GM21528 (cell line): ENCODE measurements around the gene BMP8A.
"Not testable (repeated sequence)": the region's sequence is repeated elsewhere in the genome, so short reads cannot be mapped to it uniquely, and the experiment has no call there.

Source experiments
- ATAC-seq: cut with Tn5 transposase; IDR thresholded peaks from one replicate; pipeline ENCODE4 v1.9.1; 2021; ENCODE audit warnings: mild to moderate bottlenecking, moderate library complexity; ENCODE audit not compliant: unreplicated experiment, low FRiP score

The BMP8A gene

DNA sequence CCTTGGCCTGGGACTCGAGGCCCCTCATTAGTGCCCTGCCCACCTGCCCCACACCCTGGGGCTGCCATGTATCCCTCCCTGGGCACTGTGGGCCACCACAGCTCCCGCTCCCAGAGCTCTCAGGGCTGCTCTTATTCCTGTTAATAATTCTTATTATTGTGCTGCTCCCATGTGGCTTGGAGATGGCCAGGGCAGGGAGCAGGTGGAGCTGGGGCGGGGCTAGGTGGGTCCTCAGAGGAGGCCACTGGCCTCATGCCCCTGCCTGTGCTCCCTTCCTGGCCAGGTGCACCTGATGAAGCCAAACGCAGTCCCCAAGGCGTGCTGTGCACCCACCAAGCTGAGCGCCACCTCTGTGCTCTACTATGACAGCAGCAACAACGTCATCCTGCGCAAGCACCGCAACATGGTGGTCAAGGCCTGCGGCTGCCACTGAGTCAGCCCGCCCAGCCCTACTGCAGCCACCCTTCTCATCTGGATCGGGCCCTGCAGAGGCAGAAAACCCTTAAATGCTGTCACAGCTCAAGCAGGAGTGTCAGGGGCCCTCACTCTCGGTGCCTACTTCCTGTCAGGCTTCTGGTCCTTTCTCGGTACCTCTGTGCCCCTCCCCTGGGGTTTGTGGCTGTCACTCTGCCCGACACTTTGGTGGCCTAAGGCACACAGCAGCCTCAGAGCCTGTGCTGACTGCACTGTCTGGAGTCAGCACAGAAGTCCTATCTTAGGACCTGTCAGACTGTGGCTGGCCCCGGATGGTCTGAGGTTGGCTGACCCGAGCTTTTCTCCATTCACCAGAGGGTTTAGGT is 34.1 kb downstream of the BMP8A start:
- peak; percentile 85 for ATAC-seq

GRCh38 chr1:39526466-39527189 is 35.2 kb downstream of the BMP8A start:
- ATAC-seq: no peak

DNA sequence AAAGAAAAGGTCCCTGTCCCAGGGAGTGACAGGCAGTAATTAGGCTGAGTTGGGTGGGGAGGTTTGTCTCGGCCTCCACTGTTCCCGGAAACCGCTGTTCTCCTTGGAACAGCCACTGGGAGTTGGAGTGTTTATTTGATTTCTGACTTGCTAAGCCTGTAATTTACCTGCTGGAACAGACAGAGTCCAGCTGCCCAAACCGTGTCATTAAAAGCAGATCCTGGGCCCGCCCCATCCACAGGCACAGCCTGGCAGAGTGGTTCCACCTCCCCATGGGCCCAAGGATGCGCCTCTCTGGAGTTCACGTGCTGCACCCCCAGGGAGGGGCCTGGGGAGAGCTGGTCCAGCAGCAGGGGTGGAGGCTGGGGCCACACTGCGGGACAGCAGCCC is 35.7 kb downstream of the BMP8A start:
- not testable (repeated sequence) for ATAC-seq

GRCh38 chr1:39528082-39528481 is 36.6 kb downstream of the BMP8A start:
- ATAC-seq: no peak

GRCh38 chr1:39529901-39530535 is 38.6 kb downstream of the BMP8A start:
- ATAC-seq: no peak

- no peak for ATAC-seq
Measured at GRCh38 chr1:39531526-39531925, 40.1 kb downstream of the BMP8A start.

DNA sequence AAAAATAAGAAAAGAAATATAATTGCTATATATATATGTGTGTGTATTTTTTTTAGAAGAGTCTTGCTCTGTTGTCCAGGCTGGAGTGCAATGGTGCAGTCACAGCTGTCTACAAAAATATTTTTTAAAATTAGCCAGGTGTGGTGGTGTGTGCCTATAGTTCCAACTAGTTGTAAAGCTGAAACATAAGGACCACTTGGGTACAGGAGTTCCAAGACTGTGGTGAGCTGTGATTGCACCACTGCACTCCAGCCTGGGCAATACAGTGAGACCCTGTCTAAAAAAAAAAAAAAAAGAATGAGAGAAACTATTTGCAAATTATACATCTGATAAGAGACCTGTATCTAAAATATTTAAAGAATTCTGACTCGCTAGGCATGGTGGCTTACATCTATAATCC is 42.0 kb downstream of the BMP8A start:
- no peak for ATAC-seq

DNA sequence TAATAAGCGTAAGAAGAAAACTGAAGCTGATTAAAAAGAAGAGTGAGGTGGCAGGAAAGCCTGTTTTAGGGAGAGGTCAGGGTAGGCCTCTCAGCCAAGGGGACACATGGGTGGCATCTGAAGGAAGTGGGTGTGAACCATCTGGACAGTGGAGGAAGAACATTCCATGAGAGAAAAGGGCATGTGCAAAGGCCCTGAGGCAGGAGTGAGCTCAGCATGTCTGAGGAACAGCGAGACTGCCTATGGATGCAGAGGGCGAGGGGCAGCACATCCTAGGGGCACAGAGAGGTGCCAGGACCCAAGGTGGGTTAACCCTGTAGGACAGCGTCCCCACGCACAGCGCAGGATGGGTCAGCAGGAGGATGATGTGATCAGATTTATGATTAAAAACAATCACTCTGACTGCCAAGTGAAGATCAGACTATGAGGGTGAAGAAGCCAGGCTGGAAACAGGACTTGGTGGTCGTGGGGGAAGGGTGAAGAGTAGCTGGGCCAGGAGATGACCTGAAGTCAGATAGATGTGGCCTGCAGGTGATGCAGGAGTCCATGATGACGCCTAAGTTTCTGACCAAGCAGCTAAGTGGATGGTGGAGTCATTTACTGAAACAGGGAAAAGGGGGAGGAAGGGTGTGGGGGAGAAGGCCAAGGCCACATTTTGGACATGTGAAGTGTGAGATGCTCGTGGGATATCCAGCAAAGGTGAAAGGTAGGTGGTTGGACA is 47.3 kb downstream of the BMP8A start:
- no peak for ATAC-seq

- ATAC-seq: no peak
Measured at GRCh38 chr1:39539252-39539790, 47.9 kb downstream of the BMP8A start.

GRCh38 chr1:39540504-39541031 is 49.1 kb downstream of the BMP8A start:
- no peak for ATAC-seq

DNA sequence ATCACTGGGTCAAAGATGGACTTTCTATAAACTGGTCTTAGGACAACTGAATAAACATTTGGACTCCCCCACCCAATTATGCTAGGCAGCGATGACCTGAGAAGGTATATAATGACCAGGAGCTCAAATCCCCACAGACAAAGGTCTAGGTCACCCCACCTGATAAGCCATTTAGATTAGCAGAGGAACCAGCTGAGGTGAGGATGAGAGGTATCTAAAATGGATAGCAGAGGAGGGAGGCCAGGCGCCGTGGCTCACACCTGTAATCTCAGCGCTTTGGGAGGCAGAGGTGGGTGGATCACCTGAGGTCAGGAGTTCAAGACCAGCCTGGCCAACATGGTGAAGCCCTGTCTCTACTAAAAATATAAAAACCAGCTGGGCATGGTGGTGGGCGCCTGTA is 51.5 kb downstream of the BMP8A start:
- no peak for ATAC-seq

- no peak for ATAC-seq
Measured at GRCh38 chr1:39544327-39544726, 52.9 kb downstream of the BMP8A start.

GRCh38 chr1:39545531-39545930 is 54.1 kb downstream of the BMP8A start:
- ATAC-seq: no peak

DNA sequence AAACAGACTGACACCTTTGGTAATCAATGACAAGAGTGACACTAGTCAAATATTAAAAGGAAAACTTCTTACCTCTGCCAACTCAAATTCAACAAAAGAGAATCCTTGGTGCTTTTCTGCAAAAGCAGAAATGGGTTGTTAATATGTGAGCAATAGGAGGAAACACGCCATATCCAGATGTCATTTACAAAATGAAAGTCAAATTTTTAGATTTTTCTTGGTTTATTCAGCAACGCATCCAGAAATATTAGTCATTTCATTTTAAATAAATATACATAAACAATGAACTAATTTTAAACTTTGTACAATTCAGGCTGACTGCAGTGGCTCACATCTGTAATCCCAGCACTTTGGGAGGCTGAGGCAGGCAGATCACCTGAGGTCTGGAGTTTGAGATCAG is 62.8 kb downstream of the BMP8A start:
- no peak for ATAC-seq

DNA sequence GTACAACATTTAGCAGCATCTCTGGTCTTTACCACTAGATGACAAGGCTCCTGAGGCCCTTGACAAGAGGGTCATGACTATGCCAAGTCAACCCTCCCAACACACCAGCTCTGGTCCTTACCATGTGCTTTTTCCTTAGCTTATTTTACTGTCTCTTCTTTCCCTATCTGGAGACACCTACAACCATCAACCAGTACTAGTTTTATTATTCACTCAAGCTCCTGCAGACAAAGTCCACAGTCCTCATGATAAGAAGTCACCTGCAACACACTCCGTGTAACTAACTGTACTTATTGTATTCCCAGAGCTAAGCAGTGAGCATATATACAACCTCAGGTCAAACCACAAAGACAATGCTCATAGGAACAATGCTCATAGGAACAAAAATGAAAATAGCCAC is 69.8 kb downstream of the BMP8A start:
- ATAC-seq: no peak

- ATAC-seq: no peak
Measured at GRCh38 chr1:39562886-39563285, 71.5 kb downstream of the BMP8A start.

- no peak for ATAC-seq
Measured at GRCh38 chr1:39563669-39564068, 72.2 kb downstream of the BMP8A start.

DNA sequence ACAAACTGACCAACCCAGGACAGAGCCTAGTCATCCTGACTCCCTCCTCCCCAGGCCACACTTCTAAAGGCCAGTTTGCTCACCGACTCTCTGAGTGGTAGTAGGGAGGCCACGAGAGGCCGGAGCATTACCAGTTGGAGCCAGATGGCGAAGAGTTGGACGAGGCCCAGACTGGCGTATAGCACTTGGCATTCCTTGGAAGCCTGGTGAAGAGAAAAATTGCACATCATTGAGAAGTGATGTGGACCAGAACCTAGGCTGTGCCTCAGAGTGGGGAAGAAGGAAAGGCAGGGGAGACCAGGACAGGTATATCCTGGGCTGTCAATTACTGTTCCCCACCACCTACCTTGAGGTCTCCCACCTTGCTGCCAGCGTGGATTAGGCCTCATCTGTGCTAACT is 72.9 kb downstream of the BMP8A start:
- no peak for ATAC-seq

- no peak for ATAC-seq
Measured at GRCh38 chr1:39564941-39565340, 73.5 kb downstream of the BMP8A start.

DNA sequence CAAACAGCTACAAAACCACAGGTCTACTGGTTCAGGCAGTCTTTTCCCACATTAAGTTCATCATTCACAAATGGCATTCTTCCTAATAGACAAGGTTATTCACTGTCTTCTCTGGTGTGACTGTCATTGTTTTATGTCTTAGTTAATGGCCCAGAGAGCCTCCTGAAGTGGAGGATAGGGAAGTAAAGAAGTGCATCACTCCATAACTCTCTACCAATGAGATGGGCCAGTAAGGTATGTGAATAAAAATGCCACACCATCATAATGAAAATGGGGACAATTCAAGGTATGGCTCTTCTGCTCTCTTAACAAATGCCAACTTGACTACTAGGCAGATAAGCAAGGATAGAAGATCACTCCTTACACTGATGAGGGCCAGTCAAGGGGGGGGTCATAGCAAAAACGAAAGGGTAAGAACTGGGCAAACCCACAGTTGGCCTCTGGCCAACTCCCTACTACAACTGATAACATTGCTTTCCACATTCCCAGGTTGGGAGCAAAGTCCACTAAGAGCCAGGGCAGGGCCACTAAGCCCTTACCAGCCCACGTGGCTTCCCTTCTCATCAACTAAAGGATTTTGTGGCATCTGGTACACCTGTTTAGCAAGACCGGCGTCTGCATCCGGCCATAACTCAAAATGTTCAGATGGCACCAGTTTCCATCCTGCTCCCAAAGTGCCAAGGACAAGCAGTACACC is 75.2 kb downstream of the BMP8A start:
- no peak for ATAC-seq
